K562 treated with DMSO at 1 percent for 24 hours (cell line): ENCODE data around the gene TEK. TPM values are rescaled to one million over a fixed set of nuclear protein-coding genes. Genes with fewer than 3 reads are reported as not detected.

ENCODE experiments used
- total RNA-seq: library from RNA; unstranded; fragments of 300-600 nt; gene quantifications from 2 replicates; pipeline ENCODE4 v1.2.3, GENCODE V29; 2022; ENCODE audit warnings: low read depth; ENCODE audit not compliant: insufficient read depth

The TEK gene
- total RNA-seq: not detected in 2 replicates

GRCh38 chr9:27108981-27109541 is at the start of gene TEK:
TEK (plus strand) TSS chr9:27109225; CDS start chr9:27109591, 366 bp downstream.

Other genes with a start within 250 kb of the TEK start
- 4.2 and 6.0 TPM in 2 replicates for gene CAAP1, start 216.4 kb upstream of the TEK start, total RNA-seq
- gene PLAA, start 162.0 kb upstream of the TEK start, total RNA-seq: 11.4 and 14.7 TPM in 2 replicates
- gene IFT74, start 152.8 kb upstream of the TEK start, total RNA-seq: 4.1 and 5.1 TPM in 2 replicates
- not detected in 2 replicates for gene LRRC19, start 103.6 kb upstream of the TEK start, total RNA-seq
- gene EQTN, start 187.9 kb downstream of the TEK start, total RNA-seq: not detected in 2 replicates